Liver (tissue), 9 donors: ENCODE results near the gene SGCD. TPM values are rescaled to one million over a fixed set of nuclear protein-coding genes. Genes with fewer than 3 reads are reported as not detected.

Experiments used
- DNase-seq: peaks from one replicate; pipeline ENCODE4 v3.0.0-alpha.2; 2017; ENCODE audit warnings: low spot score
- H3K27ac ChIP-seq, 2 donors: one replicate each; pipeline ENCODE4 v1.7.0; 2013; ENCODE audit warnings: inconsistent platforms in 2 of 2, low read length in 2 of 2, control low read depth in 1 of 2, low read depth in 1 of 2, mild to moderate bottlenecking in 1 of 2
- H3K27me3 ChIP-seq, 4 donors: one replicate each; pipeline versions ENCODE4 v1.6.1 to v1.7.0; 2013; ENCODE audit warnings: low read length in 3 of 4, inconsistent platforms in 1 of 4, mild to moderate bottlenecking in 1 of 4, moderate library complexity in 1 of 4; ENCODE audit not compliant: control insufficient read depth in 4 of 4, insufficient read depth in 4 of 4
- H3K36me3 ChIP-seq, 4 donors: one replicate each; pipeline versions ENCODE4 v1.6.1 to v1.7.0; 2013; ENCODE audit warnings: low read length in 3 of 4, mild to moderate bottlenecking in 3 of 4, low read depth in 1 of 4, moderate library complexity in 1 of 4; ENCODE audit not compliant: control insufficient read depth in 4 of 4, insufficient read depth in 3 of 4
- H3K4me1 ChIP-seq, 4 donors: one replicate each; pipeline versions ENCODE4 v1.6.1 to v1.7.0; 2013; ENCODE audit warnings: low read length in 3 of 4, mild to moderate bottlenecking in 3 of 4, moderate library complexity in 1 of 4; ENCODE audit not compliant: control insufficient read depth in 4 of 4, insufficient read depth in 4 of 4
- H3K4me3 ChIP-seq, 3 donors: one replicate each; pipeline versions ENCODE4 v1.6.1 to v1.7.0; 2013; ENCODE audit warnings: low read length in 3 of 3, control low read depth in 1 of 3, low read depth in 1 of 3, mild to moderate bottlenecking in 1 of 3
- H3K9ac ChIP-seq, 2 donors: one replicate each; pipeline ENCODE4 v1.7.0; 2013; ENCODE audit warnings: low read length in 2 of 2, mild to moderate bottlenecking in 2 of 2, moderate library complexity in 2 of 2, control low read depth in 1 of 2, low read depth in 1 of 2
- H3K9me3 ChIP-seq, 4 donors: one replicate each; pipeline versions ENCODE4 v1.6.1 to v1.7.0; 2013; ENCODE audit warnings: low read length in 3 of 4; ENCODE audit not compliant: control insufficient read depth in 4 of 4
- ATF3 ChIP-seq: IDR thresholded peaks from 2 replicates; pipeline ENCODE4 v1.6.1; 2016; ENCODE audit warnings: antibody characterized with exemption
- CTCF ChIP-seq: fragments of 150-350 bp; IDR thresholded peaks from 2 replicates; pipeline ENCODE4 v1.5.1; 2017; ENCODE audit warnings: improper control_type of control experiment, low read depth, low read length; ENCODE audit not compliant: missing input control
- EGR1 ChIP-seq, 2 donors: IDR thresholded peaks; 2 replicates each; pipeline ENCODE4 v1.6.1; 2016 to 2018; ENCODE audit warnings: antibody characterized with exemption in 2 of 2, low read depth in 2 of 2
- FOXA1 ChIP-seq: IDR thresholded peaks from 2 replicates; pipeline ENCODE4 v1.6.1; 2016; ENCODE audit warnings: antibody characterized with exemption
- FOXA2 ChIP-seq: IDR thresholded peaks from 2 replicates; pipeline ENCODE4 v1.6.1; 2016; ENCODE audit warnings: antibody characterized with exemption
- GABPA ChIP-seq, 2 donors: IDR thresholded peaks in 1 of 2; conservative IDR thresholded peaks in 1 of 2; 2 replicates each; pipeline ENCODE4 v1.6.1; 2016; ENCODE audit warnings: antibody characterized with exemption in 2 of 2, mild to moderate bottlenecking in 1 of 2, moderate library complexity in 1 of 2
- HNF4A ChIP-seq, 2 donors: conservative IDR thresholded peaks; 2 replicates each; pipeline ENCODE4 v1.6.1; 2016; ENCODE audit warnings: antibody characterized with exemption in 2 of 2, mild to moderate bottlenecking in 2 of 2
- HNF4G ChIP-seq: IDR thresholded peaks from 2 replicates; pipeline ENCODE4 v1.6.1; 2016; ENCODE audit warnings: antibody characterized with exemption
- JUND ChIP-seq, 2 donors: IDR thresholded peaks; 2 replicates each; pipeline ENCODE4 v1.6.1; 2016; ENCODE audit warnings: antibody characterized with exemption in 2 of 2
- MAX ChIP-seq: IDR thresholded peaks from 2 replicates; pipeline ENCODE4 v1.6.1; 2016; ENCODE audit warnings: antibody characterized with exemption
- NR2F2 ChIP-seq: IDR thresholded peaks from 2 replicates; pipeline ENCODE4 v1.6.1; 2016; ENCODE audit warnings: antibody characterized with exemption
- RAD21 ChIP-seq, 2 donors: IDR thresholded peaks; 2 replicates each; pipeline ENCODE4 v1.6.1; 2016; ENCODE audit warnings: antibody characterized with exemption in 2 of 2, mild to moderate bottlenecking in 2 of 2
- REST ChIP-seq: IDR thresholded peaks from 2 replicates; pipeline ENCODE4 v1.6.1; 2016; ENCODE audit warnings: antibody characterized with exemption, mild to moderate bottlenecking
- RXRA ChIP-seq, 2 donors: IDR thresholded peaks; 2 replicates each; pipeline ENCODE4 v1.6.1; 2017 to 2018; ENCODE audit warnings: antibody characterized with exemption in 2 of 2, mild to moderate bottlenecking in 1 of 2
- SP1 ChIP-seq: IDR thresholded peaks from 2 replicates; pipeline ENCODE4 v1.6.1; 2018; ENCODE audit warnings: antibody characterized with exemption, mild to moderate bottlenecking
- TAF1 ChIP-seq: conservative IDR thresholded peaks from 2 replicates; pipeline ENCODE4 v1.6.1; 2016; ENCODE audit warnings: antibody characterized with exemption, mild to moderate bottlenecking
- YY1 ChIP-seq: IDR thresholded peaks from 2 replicates; pipeline ENCODE4 v1.6.1; 2016; ENCODE audit warnings: antibody characterized with exemption, mild to moderate bottlenecking
- ZBTB33 ChIP-seq: IDR thresholded peaks from 2 replicates; pipeline ENCODE4 v1.6.1; 2016; ENCODE audit warnings: antibody characterized with exemption
- WGBS: extraction: QIAGEN DNeasy Blood & Tissue Kit; methylation state at CpG from one replicate; pipeline ENCODE4 v1.1.7; 2013; 5-methylcytosine and 5-hydroxymethylcytosine counted together
- polyA plus RNA-seq, 2 donors: library from polyadenylated mRNA; stranded (reverse) in 1 of 2; unstranded in 1 of 2; fragments of 200-250 nt in 1 of 2; fragments of >200 nt in 1 of 2; fragmentation: Nextera tagmentation in 1 of 2; extraction: Ambion mirVana in 1 of 2; gene quantifications; one replicate each; pipeline versions ENCODE4 v1.2.1 to v1.2.3, GENCODE V29; 2013 to 2015
- total RNA-seq, 2 donors: library from RNA; depleted of rRNA; stranded (reverse); fragments of >200 nt; gene quantifications; one replicate each; pipeline ENCODE4 v1.2.3, GENCODE V29; 2014
- donor health status: healthy.
- donor health status: healthy.
- donor health status: healthy.
- donor health status: healthy.
- donor health status: healthy.

Gene SGCD
- total and polyA plus RNA-seq, 4 donors: 0.35 to 1.7 (median 1.0) TPM

GRCh38 chr5:156581725-156582124 lies 254.8 kb downstream of the SGCD start:
- Histone ChIP-seq H3K4me3 (no peak overlapping the region), H3K36me3 (no peaks in the 10 kb centered on the region), H3K27ac (no peak overlapping the region), H3K4me1 (peaks cover 3 to 20% (median 19%) of the 10 kb centered on the region in 4 donors), H3K9me3 (peaks cover 0 to 2% (median 0%) of the 10 kb centered on the region in 4 donors), H3K9ac (no peak overlapping the region), H3K27me3 (no peaks in the 10 kb centered on the region)
- WGBS: 90% methylated on average over 3 of the region's 3 CpGs
- DNase-seq: no peak
- TF ChIP-seq MAX (no peak), ZBTB33 (no peak), GABPA (IDR thresholded peaks at IDR 0.05 in 1 of 2, conservative IDR thresholded peaks at IDR 0.05 in 1 of 2) (no peak), TAF1 (no peak), FOXA2 (no peak), RXRA (IDR thresholded peaks at IDR 0.05) (no peak), JUND (IDR thresholded peaks at IDR 0.05) (no peak), FOXA1 (no peak), HNF4A (conservative IDR thresholded peaks at IDR 0.05) (no peak), YY1 (no peak), RAD21 (IDR thresholded peaks at IDR 0.05) (no peak), ATF3 (no peak), REST (no peak), SP1 (no peak), CTCF (no peak), EGR1 (IDR thresholded peaks at IDR 0.05; ENCODE audit: low read depth in 2 of 2) (no peak), NR2F2 (no peak), HNF4G (no peak)
